Suppressor macrophage (primary cell): ENCODE data around the gene TOMM7.
"Not testable (repeated sequence)": the region's sequence is repeated elsewhere in the genome, so short reads cannot be mapped to it uniquely, and the experiment has no call there.

ENCODE experiments used
- DNase-seq, 4 experiments: peaks; one replicate each; pipeline ENCODE4 v3.0.0-alpha.2; 2020 to 2022

The TOMM7 gene

DNA sequence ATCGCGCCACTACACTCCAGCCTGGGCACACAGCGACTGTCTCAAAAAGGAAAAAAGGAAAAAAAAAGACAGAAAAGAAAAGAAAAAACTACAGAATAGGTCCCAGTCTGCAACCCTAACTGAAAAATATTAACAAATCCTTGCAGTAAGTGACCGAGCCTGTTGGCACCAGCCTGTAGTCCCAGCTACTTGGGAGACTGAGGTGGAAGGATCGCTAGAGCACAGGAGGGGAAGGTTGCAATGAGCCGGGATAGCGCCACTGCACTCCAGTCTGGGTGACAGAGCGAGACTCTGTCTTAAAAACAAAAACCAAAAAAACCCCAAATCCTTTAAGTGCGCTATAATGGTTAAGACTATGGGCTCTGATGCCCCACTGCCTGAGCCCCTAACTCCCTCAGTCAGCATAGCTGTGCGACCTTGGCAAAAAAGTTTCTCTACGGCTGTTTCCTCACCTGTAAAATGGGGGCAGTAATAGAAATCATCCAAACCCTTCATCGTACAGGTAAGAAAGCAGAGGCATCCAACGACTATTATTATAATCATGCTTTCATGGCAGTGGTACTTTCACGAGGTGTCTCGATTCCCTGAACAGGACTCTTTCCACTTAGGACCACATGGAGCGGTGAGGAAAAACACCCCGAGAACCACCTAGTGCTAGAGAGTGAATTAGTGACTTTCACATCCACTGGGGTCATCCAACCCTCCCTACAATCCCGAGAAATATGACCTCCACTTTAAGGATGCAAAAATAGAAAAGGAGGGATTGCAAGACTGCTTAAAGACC is 755 bp downstream of the TOMM7 start:
- DNase-seq, result peak in 3 of 4 experiments; percentile 2 to 6 (median 2)

DNA sequence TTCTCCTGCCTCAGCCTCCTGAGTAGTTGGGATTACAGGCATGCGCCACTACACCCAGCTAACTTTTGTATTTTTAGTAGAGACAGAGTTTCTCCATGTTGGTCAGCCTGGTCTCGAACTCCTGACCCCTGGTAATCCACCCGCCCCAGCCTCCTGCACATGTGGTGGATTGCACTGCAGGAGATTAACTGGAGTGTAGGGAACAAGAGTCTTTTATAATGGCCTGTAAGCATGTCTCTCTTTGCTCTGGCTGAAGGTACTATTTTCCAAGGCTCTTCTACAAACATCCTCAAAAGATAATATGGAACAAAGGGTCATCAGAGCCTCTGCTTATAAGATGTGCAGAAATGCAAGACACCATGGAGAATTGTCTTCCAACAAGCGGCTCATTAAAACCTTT is 3.2 kb downstream of the TOMM7 start:
- no peak for DNase-seq

DNA sequence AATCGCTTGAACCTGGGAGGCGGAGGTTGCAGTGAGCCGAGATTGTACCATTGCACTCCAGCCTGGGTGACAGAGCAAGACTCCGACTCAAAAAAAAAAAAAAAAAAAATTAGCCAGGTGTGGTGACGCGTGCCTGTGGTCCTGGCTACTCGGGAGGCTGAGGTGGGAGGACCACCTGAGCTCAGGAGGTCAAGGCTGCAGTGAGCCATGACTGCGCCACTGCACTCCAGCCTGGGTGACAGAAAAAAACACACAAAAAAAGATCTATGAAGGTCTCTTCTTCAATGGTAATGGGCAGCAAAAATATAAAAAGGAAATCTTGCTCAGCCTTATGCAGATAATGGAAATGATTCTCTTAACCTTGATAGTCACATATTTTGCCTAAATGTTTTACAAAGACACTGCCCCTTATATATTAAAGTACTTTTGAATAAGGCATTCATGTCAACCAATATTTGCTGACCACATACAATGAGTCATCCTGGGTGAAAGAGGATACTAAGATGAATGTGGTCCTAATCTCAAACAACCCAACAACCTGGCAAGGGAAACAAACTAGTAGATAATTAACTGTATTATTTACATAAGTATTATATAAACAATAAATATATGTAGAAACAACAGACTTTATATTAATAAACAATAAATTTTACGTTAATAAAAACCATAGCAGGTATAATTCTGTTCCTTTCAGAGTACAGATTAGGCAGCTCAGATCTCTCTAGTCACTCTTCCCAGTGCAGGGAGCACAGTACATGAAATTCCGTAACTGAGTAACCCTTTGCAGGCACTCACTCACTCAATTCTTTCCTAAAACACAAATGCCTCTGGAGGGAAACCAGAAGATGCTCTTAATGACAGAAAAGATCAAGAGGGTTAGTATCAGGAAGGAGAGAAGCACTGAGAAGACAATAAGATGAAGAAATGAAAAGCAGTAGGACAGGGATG is 8.1 kb downstream of the TOMM7 start:
- no peak for DNase-seq

DNA sequence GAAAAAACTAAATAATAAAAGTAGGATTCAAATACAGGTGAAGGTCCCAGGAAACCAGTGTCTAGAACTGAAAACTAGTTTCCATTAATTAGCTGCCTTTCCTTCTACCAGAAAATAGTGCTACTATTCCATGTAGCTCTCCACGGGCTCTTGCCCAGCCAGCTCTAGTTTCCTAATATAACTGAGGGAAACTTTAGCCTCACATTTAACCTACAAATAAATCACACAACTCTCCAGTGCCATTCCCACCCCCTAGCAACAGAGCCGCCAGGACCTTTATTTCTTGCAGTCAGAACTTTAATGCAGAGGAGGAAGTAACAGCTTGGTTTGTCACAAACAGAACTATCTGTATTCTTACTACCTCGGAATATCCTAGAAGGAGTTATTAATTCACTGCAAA is 10.3 kb downstream of the TOMM7 start:
- no peak for DNase-seq

DNA sequence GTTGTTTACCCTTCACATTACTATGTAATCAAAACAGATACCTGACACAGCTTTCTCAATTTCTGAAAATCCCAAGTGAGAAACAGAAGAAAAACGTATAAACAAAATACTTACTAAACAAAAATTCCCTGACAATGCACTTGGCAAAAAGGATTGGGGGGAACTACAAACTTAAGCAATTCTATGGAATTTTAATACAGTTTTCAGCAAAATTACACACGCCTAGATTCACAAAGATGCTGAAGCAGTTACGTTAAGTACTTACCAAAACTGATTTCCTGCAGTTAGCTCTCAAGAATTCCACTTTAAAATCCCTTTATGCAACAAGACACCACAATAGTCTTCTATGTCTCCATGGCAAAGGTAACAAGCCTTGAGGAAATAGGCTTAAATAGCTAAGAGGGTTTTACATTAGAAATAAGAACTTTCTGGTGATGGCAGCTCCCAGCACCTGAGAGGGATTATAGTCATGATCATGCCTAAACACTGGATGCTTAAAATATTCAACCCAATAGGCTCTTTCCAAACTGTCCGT is 10.8 kb downstream of the TOMM7 start:
- no peak for DNase-seq

DNA sequence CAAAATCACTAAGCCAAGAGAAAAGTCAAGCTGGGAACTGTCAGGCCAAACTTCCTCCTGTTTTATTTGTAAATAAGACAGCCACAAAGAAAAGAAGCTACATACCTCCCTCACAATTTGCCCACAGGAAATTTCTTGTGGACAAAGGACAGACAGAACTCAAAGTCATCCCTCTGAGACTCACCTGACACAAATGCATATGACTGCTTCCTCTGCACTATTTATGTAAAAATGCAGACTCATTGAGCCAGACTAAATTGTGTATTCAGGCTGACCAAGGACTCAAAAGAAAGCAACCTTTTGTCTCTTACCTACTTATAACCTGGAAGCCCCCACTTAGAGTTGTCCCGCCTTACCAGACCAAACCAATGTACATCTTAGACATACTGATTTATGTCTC is 11.8 kb downstream of the TOMM7 start:
- DNase-seq, result no peak

DNA sequence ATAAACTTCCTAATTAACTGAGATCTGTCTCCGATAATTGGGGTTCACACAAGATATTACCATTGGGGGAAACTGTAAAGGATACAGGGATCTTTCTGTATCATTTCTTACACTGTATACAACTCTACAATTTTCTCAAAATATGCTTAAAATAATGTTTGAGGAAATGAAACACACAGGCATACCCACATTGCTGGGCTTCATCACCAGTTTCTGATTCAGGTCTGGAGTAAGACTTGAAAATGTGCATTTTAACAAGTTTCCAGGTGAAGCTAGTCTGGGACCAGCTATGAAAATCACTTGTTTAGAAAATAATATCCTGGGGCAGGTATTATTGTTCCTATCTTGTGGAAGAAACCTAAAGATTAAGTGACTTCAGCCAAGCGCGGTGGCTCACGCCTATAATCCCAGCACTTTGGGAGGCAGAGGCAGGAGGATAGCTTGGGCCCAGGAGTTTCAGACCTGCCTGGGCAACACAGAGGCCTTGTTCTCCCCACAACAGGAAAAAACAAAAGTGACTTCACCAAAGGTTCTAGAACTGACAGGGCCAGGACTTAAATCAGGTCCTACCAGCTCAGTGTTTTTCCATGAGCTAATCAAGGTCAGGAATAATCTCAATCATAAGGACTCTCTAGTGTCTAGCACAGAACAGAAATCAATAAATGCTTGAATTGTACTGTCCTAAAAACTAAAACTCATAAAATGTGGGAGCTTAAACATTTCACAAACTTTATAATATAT is 12.6 kb downstream of the TOMM7 start:
- no peak for DNase-seq

DNA sequence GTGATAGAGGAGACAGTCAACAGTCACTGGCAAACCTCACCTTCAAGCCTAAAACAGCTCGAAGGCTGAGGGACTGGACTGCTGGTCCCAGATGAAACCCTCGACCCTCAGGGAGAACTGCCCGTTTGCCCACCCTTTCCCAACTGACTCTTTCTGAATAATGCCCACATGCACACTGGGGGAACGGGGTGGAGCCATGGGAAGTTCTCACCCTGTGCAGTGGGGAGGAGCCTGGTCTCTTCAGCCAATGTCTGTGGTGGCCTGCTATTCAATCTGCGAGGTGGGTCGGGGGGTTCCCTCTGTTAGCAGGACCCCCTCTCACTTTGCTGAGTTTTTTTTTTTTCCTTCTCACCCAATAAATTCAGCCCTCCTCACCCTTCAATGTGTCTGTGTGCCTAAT is 14.5 kb downstream of the TOMM7 start:
- no peak for DNase-seq

DNA sequence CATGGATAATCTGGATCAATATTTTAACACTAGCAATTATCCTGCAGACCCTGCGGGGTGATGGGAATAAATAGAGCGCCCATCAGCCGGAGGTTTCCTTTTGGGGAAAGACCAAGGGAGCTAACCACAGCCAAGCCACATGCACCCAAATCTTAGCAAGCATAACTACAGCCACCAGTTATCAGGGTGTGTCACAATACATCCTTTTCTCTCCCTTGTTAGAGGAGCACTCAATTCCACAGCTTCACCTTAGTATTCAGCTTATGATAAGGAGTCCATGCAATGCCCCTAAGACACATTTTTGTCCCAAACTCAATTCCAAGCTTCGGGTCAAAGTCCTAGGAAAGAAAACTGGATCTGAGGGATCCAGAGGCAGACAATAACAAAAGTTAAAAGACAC is 15.9 kb downstream of the TOMM7 start:
- no peak for DNase-seq

DNA sequence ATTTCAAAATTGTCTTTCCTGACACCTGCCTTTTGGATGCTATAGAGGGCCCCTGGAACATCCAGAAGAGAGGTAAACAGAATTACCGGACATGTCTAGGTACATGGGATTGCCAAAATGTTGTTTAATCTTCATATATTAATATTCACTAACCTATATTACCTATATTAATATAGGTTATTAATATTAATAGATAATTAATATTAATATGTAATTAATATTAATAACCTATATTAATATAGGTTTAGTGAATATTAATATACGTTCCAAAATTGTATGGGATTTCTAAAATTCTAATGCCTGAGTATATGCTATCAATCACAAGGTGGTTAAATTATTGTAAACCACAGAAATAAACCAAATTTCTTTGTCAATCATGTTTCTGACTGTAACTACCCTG is 17.4 kb downstream of the TOMM7 start:
- no peak for DNase-seq

DNA sequence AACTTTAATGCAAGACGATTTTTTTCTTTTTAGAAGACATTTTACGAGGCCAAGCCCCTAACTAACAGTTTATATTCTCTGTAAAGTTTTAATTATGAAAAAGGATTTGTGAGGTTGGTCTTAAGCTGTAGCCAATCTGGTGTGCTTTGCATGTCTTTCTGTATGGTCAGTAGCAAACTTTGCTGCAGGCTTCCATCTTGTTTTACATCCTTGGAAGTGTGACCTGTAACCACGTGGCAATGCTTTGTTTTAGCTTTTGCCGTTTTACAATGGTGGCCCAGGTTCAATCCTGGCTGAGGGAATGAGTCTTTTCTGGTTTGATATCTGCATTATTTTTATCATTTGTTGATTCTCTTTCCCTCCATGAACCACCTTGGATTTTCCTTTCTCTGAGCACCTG is 19.8 kb downstream of the TOMM7 start:
- not testable (repeated sequence) for DNase-seq

DNA sequence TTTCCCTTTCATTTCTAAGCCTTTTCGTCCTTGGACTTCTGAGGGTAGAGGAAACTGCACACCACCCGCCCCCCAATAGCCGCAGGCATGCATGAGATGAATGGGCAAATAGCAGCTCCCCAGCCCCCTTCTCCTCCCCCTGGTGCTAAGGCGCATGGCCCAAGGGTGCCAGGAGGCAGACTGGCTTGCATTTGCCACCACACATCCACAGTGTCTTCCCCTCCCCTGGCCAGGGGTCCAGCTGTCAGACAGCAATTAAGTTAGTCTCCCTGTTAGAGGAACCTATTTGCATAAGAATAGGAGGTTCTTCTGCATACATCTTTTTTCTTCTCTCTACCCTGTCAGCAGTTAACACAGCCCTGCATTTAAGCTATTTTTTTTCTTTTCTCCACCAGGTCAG is 20.2 kb downstream of the TOMM7 start:
- no peak for DNase-seq

DNA sequence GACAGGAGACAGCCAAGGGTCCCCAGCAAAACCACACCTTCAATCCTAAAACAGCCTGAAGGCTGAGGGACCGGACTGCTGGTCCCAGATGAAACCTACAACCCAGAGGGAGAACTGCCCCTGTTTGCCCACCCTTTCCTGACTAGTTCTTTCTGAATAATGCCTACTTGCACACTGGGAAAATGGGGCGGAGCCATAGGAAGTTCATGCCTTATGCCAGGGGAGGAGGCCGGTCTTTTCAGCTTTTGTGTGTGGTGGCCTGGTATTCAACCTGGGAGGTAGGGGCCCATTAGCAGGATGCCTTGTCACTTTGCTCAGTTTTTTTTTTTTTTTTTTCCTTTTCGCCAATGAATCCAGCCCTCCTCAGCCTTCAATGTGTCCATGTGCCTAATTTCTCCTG is 20.7 kb downstream of the TOMM7 start:
- no peak for DNase-seq

DNA sequence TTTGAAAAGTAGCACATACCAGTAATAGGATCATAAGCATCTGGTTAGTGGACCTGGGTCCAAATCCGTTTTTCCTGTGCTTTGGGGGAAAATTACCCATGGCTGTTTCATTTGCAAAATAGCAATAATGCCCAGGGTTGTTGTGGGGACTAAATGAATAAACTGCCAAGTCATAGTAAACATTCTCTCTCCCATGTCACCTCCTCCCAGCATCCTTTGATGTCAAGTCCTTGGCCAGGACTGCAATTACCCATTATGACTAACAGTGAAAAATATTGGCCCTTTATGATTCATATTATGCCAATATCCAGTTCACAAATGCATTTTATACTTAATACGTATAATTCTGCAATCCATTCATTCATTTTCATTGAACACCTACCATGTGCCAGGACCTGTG is 23.0 kb downstream of the TOMM7 start:
- DNase-seq, result no peak

DNA sequence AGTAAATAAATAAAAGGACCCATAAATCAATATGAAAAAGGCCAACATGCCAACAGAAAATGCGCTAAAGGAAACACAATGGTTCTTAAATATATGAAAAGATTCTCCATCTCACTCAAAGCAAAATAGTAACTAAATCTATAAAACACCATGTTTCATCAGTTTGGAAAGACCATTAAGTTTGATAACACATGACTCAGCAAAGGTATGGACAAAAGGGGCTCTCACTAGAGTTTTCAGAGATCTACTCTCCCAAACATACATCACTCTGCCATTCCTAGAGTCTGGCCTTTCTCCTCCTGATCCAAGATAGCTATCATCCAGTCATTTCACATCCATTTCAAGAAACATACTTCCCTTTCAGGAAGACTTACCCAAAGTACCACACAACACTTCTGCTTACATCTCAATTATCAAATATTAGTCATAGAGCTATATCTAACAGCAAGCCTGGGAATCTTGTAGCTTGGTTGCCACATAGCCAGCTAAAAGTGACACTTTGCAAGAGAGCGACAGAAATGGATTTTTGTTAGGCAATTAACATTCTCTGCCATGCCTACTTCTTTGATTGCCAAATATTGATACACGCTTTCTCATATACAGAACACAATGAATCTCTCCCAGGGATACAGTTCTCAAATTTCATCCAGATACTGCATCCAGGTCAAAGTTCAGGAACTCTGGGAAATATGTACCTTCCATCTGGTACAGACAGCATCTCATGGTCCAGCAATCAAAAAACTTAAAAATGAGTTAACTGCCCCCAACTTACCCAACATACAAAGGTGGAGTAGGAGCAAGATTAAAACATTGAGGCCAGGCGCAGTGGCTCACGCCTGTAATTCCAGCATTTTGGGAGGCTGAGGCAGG is 28.8 kb downstream of the TOMM7 start:
- DNase-seq, result peak in 3 of 4 experiments; percentile 5 to 46 (median 8)

DNA sequence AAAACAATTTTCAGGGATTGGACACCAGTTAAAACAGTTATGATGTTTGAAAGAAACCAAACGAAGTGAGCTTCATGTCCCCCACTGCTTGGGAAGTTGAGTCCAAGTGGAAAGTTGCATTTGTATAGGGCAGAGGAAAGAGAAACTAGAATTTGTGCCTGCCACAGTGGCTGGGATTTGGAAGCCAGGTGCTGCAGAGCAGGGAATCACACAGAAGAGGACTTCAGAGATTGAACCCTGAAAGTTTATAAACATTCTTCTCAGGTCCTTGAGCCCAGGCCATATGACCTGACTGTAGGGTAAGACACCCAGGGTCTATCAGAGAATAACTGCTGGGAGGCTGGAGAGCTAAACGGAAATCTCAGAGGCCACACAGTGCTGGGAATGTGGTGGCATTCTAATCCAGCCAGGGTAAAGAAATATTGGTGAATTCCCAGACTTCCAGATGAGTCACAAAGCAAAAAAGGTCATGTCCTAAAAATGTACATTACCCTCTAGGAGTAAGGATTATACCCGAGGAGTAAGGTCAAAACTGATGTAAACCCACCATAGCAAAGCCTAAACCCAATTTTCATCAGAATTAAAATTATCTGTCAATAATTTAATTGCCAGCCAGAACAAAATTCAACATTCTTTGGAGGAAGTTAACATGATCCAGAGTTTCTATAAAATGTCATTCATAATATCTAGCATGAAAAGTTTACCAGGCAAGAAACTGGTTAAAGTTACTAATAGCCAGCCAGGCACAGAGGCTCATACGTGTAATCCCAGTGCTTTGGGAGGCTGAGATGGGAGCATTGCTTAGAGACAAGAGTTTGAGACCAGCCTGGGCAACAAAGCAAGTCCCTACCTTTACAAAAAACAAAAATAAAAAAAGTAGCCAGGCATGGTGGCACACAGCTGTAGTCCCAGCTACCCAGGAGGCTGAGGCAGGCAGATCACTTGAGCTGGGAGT is 31.2 kb downstream of the TOMM7 start:
- DNase-seq, result no peak

DNA sequence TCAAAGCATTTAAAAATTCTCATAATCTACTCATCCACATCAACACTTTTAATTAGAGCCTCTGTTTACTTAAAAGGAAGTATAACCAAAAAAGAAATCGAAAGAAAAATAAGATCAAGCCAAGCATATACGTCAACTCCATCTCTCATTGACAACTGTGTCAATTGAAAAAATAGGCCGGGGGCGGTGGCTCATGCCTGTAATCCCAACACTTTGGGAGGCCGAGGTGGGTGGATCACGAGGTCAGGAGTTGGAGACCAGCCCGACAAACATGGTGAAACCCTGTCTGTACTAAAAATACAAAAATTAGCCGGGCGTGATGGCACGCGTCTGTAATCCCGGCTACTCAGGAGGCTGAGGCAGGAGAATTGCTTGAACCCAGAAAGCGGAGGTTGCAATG is 32.0 kb downstream of the TOMM7 start:
- not testable (repeated sequence) for DNase-seq

DNA sequence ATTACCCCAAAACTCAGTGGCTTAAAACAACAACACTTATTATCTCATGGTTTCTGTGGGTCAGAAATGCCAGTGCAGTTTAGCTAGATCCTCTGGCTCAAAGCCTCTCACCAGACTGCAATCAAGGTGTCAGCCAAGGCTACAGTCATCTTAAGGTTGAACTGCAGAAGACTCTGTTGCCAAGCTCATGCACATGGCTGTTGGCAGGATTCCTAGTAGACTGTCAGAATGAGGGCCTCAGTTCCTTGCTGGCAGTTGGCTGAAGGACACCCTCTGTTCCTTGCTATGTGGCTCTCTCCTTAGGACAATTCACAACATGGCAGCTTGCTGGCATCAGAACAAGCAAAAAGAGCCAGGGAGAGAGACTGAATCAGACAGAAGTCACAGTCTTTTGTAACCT is 34.7 kb downstream of the TOMM7 start:
- DNase-seq, result no peak

DNA sequence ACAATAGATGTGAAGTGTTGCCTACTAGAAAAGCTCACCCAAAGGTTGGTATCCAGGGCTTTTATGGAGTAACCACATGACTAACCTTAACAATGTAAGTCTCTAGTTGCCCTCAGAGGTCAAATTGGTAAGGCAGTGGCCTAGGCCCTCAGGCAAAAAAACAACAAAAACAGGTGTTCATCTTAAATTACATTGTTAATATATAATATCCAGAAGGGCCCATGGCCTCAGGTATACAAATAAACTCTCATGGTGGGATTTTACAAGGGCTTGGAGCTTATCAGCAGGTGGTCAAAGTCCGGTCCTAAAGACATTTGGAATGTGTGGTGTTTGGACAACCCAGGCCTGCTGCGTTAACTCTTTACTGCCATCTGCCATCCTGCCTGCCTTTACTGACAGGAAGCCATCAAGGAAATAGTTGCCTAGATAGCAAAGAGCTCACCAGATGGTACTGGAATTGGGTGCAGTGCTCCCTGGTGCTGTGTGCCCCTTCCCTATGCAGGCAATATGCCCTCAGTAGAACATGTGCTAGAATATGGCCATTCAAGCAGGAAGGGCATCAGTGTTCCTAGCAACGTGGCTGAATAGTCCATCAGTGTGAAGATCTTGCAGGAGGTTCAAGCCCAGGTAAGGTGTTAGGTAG is 36.2 kb downstream of the TOMM7 start:
- no peak for DNase-seq

DNA sequence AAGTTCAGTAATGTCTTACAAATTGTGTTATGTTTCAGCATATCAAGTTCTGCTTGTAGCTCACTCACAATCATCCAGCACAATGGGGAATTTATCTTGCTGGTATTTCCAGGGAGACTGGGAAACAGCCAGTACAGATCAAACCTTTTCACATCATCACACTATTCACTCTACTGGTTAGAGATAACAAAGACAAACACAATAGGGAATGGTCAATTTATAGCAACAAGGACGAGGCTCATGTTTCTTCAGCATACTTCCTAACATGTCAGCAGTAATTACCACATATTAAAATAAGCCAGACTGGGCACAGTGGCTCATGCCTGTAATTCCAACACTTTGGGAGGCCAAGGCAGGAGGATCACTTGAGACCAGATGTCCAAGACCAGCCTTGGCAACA is 38.3 kb downstream of the TOMM7 start:
- DNase-seq, result no peak
